Vagina (tissue), 2 donors: ENCODE data around the gene PIK3C2A. TPM values are rescaled to one million over a fixed set of nuclear protein-coding genes. Genes with fewer than 3 reads are reported as not detected.

ENCODE experiments used
- DNase-seq, 2 donors: peaks; one replicate each; pipeline ENCODE4 v3.0.0-alpha.2; 2017; ENCODE audit errors: extremely low spot score in 2 of 2
- H3K27ac ChIP-seq: fragments of 200-600 bp; sonication (generic); one replicate; pipeline ENCODE4 v1.5.1; 2019
- H3K27me3 ChIP-seq: fragments of 200-600 bp; sonication (generic); one replicate; pipeline ENCODE4 v1.5.1; 2019
- H3K36me3 ChIP-seq, 2 donors: fragments of 200-600 bp; sonication (generic); one replicate each; pipeline ENCODE4 v1.5.1; 2017 to 2019
- H3K4me1 ChIP-seq: fragments of 200-600 bp; sonication (generic); one replicate; pipeline ENCODE4 v1.5.1; 2019
- H3K4me3 ChIP-seq, 2 donors: fragments of 200-600 bp; sonication (generic); 1 replicate in 1 of 2; 2 replicates in 1 of 2; pipeline ENCODE4 v1.5.1; 2016 to 2019
- H3K9me3 ChIP-seq: fragments of 200-600 bp; sonication (generic); one replicate; pipeline ENCODE4 v1.5.1; 2019
- POLR2A ChIP-seq, 2 donors: fragments of 450-650 bp; IDR thresholded peaks; one replicate each; pipeline ENCODE4 v1.6.1; 2017; ENCODE audit warnings: antibody characterized with exemption in 2 of 2, mild to moderate bottlenecking in 2 of 2, moderate library complexity in 2 of 2
- POLR2AphosphoS5 ChIP-seq, 2 donors: sonication (generic); formaldehyde crosslinking; IDR thresholded peaks; one replicate each; pipeline ENCODE4 v1.9.0; 2017; ENCODE audit warnings: antibody characterized with exemption in 2 of 2, mild to moderate bottlenecking in 2 of 2, low read depth in 1 of 2; ENCODE audit not compliant: insufficient read depth in 1 of 2
- intact Hi-C: fragments of 100-400 bp; cut with DNase I; formaldehyde crosslinking; loops from one replicate; pipeline ENCODE4 v1.15.1; 2023
- total RNA-seq: library from RNA; depleted of rRNA; stranded (reverse); fragments of >200 nt; gene quantifications from one replicate; pipeline ENCODE4 v1.2.3, GENCODE V29; 2016
- TF ChIP-seq, protein P1 (sequence below), 3 experiments: fragments of 450-650 bp in 2 of 3; fragments of 200-600 bp in 1 of 3; sonication (generic) in 1 of 3; IDR thresholded peaks; one replicate each; pipeline ENCODE4 v1.5.1; 2017 to 2019; ENCODE audit warnings: antibody characterized with exemption in 3 of 3, mild to moderate bottlenecking in 2 of 3, moderate library complexity in 2 of 3

The PIK3C2A gene
- total RNA-seq, 1 donor from 2014 or later: 52.1 TPM

DNA sequence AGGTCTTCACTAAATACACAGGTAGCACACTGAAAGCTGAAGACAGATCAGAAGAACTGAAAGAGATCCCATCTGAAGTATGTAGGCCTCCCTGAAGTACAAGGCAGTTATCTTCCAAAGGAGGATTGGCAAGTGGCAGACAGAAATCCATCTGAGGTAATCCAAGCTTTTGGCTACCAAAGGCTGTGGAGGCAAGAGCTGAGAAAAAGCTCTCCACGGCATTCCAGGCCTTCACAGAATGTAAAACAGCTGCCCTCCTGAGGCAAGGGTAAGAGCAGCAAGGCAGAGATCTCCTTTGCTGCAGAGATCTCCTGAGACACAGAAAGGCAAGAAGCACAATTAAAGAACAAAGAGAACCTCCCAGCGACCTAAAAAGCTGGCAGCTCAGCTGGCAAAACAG lies 19.1 kb downstream of the PIK3C2A start:
- Histone ChIP-seq H3K36me3 (peaks cover 0 to 11% of the 10 kb centered on the region in 2 donors), H3K27me3 (no peaks in the 10 kb centered on the region), H3K9me3 (no peaks in the 10 kb centered on the region), H3K4me1 (no peaks in the 10 kb centered on the region), H3K27ac (no peak overlapping the region), H3K4me3 (no peak overlapping the region)
- DNase-seq: no peak
- intact Hi-C loops: no loop called here
- TF ChIP-seq, protein P1, sequence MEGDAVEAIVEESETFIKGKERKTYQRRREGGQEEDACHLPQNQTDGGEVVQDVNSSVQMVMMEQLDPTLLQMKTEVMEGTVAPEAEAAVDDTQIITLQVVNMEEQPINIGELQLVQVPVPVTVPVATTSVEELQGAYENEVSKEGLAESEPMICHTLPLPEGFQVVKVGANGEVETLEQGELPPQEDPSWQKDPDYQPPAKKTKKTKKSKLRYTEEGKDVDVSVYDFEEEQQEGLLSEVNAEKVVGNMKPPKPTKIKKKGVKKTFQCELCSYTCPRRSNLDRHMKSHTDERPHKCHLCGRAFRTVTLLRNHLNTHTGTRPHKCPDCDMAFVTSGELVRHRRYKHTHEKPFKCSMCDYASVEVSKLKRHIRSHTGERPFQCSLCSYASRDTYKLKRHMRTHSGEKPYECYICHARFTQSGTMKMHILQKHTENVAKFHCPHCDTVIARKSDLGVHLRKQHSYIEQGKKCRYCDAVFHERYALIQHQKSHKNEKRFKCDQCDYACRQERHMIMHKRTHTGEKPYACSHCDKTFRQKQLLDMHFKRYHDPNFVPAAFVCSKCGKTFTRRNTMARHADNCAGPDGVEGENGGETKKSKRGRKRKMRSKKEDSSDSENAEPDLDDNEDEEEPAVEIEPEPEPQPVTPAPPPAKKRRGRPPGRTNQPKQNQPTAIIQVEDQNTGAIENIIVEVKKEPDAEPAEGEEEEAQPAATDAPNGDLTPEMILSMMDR (IDR thresholded peaks at IDR 0.05): no peak
- TF ChIP-seq POLR2AphosphoS5 (IDR thresholded peaks at IDR 0.05; ENCODE audit: insufficient read depth in 1 of 2, low read depth in 1 of 2): no peak
- no peak for TF ChIP-seq POLR2A (IDR thresholded peaks at IDR 0.05)

DNA sequence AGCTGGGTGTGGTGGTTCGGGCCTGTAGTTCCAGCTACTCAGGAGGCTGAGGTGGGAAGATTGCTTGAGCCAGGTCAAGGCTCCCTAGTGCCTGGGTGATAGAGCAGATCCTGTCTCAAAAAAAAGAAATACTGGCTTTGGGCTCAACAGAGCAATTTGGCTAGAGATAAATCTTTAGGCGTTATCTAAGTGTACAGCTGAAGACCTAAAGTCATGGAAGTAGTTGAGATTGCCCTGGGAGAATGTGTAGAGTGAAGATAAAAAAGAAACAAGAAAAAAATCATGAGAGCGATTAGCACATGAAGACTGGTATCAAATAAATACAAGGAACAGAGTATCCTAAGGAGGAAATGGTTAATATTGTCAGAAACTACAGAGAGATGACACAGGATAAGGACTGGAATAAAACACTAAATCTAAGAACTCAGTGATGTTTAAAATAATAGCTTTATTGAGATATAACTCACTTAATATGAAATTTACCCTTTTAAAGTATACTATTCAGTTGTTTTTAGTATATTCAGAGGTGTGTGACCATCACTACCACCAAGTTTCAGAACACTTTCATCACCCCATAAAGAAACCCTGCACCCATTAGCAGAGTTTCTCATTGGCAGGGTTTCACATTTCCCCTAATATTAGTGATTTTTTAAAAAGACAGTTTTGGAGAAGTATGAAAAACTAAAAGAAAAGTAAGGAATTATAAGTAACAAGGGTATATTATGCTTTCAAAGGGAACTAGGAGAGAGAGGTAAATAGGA lies 20.7 kb downstream of the PIK3C2A start:
- TF ChIP-seq, protein P1 (IDR thresholded peaks at IDR 0.05): no peak
- no peak for TF ChIP-seq POLR2AphosphoS5 (IDR thresholded peaks at IDR 0.05; ENCODE audit: insufficient read depth in 1 of 2, low read depth in 1 of 2)
- no peak for TF ChIP-seq POLR2A (IDR thresholded peaks at IDR 0.05)
- DNase-seq: no peak
- intact Hi-C loops: no loop called here
- Histone ChIP-seq H3K4me1 (no peaks in the 10 kb centered on the region), H3K4me3 (no peak overlapping the region), H3K27ac (no peak overlapping the region), H3K9me3 (no peaks in the 10 kb centered on the region), H3K36me3 (no peaks in the 10 kb centered on the region), H3K27me3 (no peaks in the 10 kb centered on the region)

DNA sequence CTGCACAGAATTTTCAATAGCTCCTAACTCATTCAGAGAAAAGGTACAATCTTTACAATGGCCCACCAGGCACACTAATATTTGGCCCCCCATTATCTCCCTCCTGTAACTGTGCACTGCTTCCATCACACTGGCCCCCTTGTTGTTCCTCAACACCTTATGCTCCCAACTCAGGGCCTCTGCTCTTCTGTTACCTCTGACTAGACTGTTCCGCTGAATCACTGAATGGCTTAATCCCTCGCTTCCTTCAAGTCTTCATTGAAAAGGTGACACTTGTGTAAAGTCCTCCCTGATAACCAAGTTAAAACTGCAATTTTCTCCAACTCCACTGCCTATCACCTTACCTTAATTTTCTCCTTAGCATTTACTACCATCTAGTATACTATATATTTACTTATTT lies 21.8 kb downstream of the PIK3C2A start:
- Histone ChIP-seq H3K27ac (no peak overlapping the region), H3K9me3 (no peaks in the 10 kb centered on the region)
- TF ChIP-seq POLR2AphosphoS5 (IDR thresholded peaks at IDR 0.05; ENCODE audit: insufficient read depth in 1 of 2, low read depth in 1 of 2) (no peak), POLR2A (IDR thresholded peaks at IDR 0.05) (no peak)
- TF ChIP-seq, protein P1 (IDR thresholded peaks at IDR 0.05): no peak

DNA sequence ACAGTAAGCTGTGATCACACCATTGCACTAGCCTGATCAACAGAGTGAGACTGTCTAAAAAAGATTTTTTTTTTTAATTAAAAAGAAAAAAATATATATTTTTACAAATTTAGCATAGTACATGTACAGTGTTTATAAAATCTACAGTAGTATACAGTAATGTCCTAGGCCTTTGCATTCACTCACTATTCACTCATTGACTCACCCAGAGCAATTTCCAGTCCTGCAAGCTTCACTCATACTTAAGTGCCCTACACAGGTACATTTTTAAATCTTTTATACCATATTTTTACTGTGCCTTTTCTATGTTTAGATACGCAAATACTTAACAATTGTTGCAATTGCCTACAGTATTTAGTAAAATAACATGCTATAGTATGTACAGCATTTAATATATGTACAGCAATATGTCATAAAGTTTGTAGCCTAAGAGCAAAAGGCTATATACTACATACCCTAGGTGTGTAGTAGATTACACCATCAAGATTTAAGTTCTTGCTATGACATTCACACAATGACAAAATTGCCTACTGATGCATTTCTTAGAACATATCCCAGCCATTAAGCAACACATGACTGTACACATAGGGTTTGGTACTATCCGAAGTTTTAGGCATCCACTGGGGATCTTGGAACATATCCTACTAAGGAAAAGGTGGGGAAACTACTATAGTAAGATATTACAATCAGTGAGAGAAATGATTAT lies 22.8 kb downstream of the PIK3C2A start:
- TF ChIP-seq, protein P1 (IDR thresholded peaks at IDR 0.05): no peak
- TF ChIP-seq POLR2AphosphoS5 (IDR thresholded peaks at IDR 0.05; ENCODE audit: insufficient read depth in 1 of 2, low read depth in 1 of 2): no peak
- TF ChIP-seq POLR2A (IDR thresholded peaks at IDR 0.05): no peak
- Histone ChIP-seq H3K27ac (no peak overlapping the region), H3K36me3 (no peaks in the 10 kb centered on the region), H3K4me1 (no peaks in the 10 kb centered on the region), H3K27me3 (no peaks in the 10 kb centered on the region), H3K4me3 (no peak overlapping the region), H3K9me3 (no peaks in the 10 kb centered on the region)
- DNase-seq: no peak
- intact Hi-C loops: no loop called here

More for the DNA sequence above, 21.8 kb downstream of the PIK3C2A start:
- DNase-seq: no peak
- Histone ChIP-seq H3K27me3 (no peaks in the 10 kb centered on the region), H3K4me1 (no peaks in the 10 kb centered on the region), H3K4me3 (no peak overlapping the region), H3K36me3 (no peaks in the 10 kb centered on the region)
- intact Hi-C loops: no loop called here

DNA sequence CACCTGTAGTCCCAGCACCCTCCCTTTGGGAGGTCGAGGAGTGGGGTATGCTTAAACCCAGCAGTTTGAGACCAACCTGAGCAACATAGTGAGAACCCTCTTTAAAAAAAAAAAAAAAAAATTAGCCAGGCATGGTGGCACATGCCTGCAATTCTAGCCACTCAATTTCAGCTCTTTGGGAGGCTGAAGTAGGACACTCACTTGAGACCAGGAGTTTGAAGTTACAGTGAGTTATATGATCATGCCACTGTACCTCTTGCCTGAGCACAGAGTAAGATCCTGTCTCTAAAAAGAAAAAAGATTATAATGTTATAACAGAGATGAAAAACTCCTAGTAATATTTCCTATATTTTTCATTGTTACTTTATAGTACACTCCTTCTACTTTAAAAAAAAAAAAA lies 23.9 kb downstream of the PIK3C2A start:
- DNase-seq: no peak

More for the DNA sequence above, 23.9 kb downstream of the PIK3C2A start:
- Histone ChIP-seq H3K4me1 (no peaks in the 10 kb centered on the region), H3K27me3 (no peaks in the 10 kb centered on the region), H3K9me3 (no peaks in the 10 kb centered on the region), H3K27ac (no peak overlapping the region), H3K4me3 (no peak overlapping the region), H3K36me3 (no peaks in the 10 kb centered on the region)
- intact Hi-C loops: no loop called here
- TF ChIP-seq POLR2AphosphoS5 (IDR thresholded peaks at IDR 0.05; ENCODE audit: insufficient read depth in 1 of 2, low read depth in 1 of 2) (no peak), POLR2A (IDR thresholded peaks at IDR 0.05) (no peak)
- TF ChIP-seq, protein P1 (IDR thresholded peaks at IDR 0.05): no peak
